GM12872 (cell line): Measurements from ENCODE around the gene CEP112.

Experiments used
- TF ChIP-seq, protein P1 (sequence below): IDR thresholded peaks from 3 replicates; pipeline ENCODE4 v1.5.1; 2011; ENCODE audit warnings: low read depth, mild to moderate bottlenecking, low read length, moderate library complexity; ENCODE audit not compliant: insufficient read depth

The CEP112 gene

DNA sequence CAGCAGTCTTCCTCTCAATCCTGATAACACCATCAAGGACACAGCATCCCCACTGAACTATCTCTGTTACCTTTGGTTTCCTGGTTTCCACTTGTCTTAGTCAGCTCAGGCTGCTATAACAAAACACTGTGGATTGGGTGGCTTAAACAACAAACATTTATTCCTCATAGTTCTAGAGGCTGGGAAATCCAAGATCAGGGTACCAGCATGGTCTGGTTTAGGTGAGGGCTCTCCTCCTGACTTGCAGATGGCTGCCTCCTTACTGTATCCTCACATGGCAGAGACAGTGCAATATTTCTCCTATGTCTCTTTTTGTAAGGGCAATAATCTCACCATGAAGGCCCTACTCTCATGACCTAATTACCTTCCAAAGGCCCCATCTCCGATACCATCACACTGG, 527.2 kb downstream of the CEP112 start:
- TF ChIP-seq, protein P1, sequence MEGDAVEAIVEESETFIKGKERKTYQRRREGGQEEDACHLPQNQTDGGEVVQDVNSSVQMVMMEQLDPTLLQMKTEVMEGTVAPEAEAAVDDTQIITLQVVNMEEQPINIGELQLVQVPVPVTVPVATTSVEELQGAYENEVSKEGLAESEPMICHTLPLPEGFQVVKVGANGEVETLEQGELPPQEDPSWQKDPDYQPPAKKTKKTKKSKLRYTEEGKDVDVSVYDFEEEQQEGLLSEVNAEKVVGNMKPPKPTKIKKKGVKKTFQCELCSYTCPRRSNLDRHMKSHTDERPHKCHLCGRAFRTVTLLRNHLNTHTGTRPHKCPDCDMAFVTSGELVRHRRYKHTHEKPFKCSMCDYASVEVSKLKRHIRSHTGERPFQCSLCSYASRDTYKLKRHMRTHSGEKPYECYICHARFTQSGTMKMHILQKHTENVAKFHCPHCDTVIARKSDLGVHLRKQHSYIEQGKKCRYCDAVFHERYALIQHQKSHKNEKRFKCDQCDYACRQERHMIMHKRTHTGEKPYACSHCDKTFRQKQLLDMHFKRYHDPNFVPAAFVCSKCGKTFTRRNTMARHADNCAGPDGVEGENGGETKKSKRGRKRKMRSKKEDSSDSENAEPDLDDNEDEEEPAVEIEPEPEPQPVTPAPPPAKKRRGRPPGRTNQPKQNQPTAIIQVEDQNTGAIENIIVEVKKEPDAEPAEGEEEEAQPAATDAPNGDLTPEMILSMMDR = no peak

DNA sequence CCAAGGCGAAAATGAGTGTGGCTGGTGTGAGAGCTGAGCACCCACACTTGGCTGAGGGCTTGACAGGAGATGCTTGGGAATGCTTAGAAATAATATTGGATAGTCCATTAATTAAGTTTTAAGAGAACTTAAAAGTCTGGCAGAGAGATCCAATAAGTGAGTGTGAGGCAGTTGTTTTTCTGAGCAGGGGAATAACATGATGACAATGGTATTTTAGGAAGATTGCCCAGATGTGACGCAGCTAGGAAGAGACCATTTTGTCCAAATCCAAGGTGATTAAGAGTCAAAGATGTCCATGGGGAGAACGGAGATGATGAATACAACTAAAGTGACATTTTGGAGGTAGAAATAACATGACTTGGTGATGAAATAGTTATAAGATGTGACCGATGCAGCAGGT, 527.7 kb downstream of the CEP112 start:
- TF ChIP-seq, protein P1 = no peak

DNA sequence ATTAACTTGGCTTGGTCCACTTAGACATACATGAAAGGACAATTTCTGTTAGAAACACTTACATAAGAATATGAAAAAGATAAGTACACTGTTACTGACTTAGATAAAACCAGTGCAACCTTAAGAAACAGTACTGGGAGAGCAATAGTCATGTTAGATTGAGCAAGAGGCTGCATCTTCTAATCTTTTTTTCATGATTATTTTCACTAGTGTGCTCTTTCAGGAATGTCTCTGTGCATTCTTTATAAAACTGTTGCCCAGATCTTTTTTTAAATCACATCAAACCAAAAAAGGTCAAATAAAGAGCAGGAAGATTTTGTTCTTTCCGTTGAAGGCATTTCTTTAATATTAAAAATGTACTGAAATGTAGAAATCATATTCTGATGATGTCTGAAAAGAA, 529.7 kb downstream of the CEP112 start:
- TF ChIP-seq, protein P1 = no peak

DNA sequence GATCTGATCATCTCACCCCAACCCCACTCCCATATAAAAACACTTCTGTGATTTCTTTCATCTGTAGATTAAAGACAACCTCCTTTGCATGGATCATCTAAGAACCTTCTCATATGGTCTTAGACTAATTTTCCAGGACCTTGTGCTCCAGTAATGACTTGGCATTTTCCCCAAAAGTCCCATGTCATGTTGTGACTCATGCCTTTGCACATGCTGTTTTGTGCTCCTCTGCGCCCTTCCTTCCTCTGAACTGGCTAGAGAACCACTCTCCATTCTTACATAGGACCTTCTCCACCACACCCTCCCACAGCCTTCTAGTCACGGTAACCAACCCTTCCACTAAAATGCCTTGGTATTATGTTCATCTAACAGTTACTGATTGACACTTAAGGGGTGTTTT, 531.0 kb downstream of the CEP112 start:
- TF ChIP-seq, protein P1 = no peak

DNA sequence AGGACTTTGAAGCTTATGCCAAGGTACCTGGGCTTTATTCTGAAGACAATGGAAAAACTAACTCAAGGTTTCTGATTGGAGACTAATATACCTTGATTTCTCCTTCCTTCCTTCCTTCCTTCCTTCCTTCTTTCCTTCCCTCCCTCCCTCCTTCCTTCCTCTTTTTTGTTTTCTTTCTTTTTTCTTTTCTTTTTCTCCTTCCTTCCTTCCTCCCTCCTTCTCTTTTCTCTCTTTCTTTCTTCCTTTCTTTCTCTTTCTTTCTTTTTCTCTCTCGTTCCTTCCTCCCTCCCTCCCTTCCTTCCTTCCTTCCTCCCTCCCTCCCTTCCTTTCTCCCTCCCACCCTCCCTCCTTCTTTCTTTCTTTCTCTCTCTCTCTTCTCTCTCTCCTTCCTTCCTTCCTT, 531.9 kb downstream of the CEP112 start:
- TF ChIP-seq, protein P1 = no peak

DNA sequence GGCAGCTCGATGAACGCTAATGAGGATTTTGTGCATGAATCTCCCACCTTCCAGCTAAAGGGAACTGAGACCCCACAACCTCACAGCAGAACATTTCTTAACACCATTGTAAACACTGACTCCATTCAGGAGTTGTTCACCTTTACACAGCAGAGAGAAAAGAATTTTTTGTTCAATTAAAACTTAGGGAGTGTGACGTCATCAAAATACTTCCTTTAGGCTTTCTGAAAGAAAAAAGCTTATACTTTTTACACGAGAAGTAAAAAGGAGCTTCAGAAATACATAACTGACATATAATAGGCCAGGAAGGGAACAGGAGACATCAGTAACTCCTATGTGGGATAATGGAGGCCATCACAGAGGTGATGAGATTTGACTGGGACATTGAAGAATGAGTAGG, 532.4 kb downstream of the CEP112 start:
- TF ChIP-seq, protein P1 = no peak

DNA sequence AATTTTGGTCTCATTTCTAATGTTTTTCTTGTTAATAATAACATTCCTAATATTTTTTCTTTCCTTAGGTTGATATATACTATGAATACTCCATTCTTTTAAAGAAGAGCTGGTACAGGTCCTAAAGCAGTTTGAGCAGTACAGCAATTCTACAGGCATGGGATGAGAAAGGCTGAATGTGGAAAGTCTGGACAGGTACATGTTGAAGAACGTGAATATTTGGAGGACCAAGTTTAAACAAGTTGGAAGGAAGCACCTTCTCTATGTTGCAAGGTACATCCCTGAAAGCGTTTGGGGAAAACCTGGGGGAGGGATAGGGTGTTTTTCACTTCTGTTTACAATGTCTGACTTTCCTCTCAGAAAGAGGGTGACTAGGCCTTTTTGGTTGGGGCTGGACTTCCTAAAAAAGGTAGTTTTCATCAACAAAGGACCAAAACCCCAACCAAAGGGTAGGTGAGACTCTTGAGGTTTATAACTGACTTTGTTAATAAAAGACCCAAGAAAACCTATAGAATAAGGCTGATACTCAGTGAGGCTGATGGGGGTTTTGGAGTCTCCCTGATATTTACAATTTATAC, 534.6 kb downstream of the CEP112 start:
- TF ChIP-seq, protein P1 = no peak
